Activated CD4-positive, alpha-beta T cell treated with anti-CD3 and anti-CD28 coated beads, Interleukin-2, Interleukin-6, amounts not matched to agents 100 ng/mL and 50 ng/mL, durations not matched to agents 16 hours and 8 hours (primary cell): ENCODE data around the gene NDUFA6.
"Not testable (repeated sequence)": the region's sequence is repeated elsewhere in the genome, so short reads cannot be mapped to it uniquely, and the experiment has no call there.

ENCODE experiments used
- DNase-seq: peaks from one replicate; pipeline ENCODE4 v3.0.0-alpha.2; 2020

NDUFA6 gene

DNA sequence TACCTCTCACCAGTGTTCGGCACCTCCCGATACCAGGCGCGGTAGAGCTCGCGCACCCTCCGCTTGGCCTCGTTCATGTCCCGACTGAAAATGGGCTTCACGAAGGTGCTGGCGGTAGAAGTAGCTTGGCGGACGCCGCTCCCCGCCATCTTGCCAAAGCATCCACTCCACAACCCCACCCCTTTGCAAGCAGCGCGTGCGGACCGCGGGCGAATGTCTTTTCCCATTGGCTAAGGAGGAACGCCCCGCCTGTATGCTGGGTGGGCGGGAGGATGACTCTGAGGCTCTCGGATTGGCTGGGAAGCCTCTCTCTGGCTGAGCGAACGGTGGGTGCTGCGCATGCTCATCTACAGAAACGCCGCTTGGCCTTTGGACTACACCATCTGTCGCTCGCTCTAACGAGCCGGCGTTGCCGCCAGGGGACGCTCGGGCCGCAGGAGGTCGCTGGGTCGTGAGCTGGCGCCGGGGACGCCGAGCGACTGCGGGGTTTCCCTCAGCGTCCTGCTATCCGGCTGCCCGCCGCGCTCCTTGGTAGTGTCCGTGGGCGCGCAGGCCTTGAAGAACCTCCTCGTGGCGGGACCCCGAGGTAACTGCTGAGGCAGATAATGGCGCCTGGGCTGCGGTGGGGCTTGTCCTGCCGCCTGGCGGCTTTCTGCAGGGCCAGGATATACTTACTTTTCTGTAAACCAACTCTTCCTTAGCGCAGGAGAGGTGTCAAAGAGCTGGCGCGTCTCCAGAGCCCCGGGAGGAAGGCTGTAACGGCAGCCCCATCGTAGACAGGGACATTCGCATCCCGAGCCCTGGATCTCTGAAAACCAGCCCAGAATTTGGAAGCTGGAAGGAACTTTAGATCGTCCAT is at the start of gene NDUFA6:
Gene NDUFA6 (minus strand): TSS at position 177 of the 859 bp plus-strand sequence. CDS start 28 bp downstream, at position 149.
- DNase-seq, result peak; percentile 100

DNA sequence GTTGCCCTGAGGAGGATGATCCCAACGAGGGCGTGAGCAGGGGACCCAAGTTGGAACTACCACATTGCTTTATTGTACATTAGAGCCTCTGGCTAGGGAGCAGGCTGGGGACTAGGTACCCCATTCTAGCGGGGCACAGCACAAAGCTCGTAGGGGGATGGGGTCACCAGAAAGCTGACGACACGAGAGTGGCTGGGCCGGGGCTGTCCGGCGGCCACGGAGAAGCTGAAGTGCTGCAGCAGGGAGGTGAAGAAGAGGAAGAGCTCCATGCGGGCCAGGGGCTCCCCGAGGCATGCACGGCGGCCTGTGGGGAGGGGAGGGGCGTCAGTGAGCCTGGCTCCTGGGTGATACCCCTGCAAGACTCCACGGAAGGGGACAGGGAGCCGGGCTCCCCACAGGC is 49.6 kb upstream of the NDUFA6 start:
- not testable (repeated sequence) for DNase-seq

DNA sequence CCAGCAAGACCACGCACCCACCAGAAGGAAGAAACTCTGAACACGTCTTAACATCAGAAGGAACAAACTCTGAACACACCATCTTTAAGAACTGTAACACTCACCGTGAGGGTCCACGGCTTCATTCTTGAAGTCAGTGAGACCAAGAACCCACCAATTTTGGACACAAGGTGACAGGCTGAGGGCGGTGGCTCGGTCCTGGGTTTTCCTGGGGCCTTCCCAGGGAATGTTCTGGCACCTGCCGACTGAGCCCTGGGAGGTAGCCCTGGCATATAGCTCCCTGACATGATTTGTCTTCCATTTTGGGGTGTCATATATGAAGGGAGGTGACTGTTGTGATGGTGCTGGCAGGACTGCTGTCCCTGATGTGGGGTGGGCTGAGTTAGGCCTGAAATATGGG is 48.9 kb upstream of the NDUFA6 start:
- not testable (repeated sequence) for DNase-seq

DNA sequence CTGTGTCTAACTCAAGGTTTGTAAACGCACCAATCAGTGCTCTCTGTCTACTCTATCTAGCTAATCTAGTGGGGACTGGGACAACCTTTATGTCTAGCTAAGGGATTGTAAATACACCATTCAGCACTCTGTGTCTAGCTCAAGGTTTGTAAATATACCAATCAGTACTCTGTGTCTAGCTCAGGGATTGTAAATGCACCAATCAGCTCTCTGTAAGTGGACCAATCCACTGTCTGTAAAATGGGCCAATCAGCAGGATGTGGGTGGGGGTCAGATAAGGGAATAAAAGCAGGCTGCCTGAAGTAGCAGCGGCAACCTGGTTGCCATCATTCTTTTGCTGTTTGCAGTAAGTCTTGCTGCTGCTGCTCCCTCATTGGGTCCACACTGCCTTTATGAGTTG is 48.4 kb upstream of the NDUFA6 start:
- no peak for DNase-seq

DNA sequence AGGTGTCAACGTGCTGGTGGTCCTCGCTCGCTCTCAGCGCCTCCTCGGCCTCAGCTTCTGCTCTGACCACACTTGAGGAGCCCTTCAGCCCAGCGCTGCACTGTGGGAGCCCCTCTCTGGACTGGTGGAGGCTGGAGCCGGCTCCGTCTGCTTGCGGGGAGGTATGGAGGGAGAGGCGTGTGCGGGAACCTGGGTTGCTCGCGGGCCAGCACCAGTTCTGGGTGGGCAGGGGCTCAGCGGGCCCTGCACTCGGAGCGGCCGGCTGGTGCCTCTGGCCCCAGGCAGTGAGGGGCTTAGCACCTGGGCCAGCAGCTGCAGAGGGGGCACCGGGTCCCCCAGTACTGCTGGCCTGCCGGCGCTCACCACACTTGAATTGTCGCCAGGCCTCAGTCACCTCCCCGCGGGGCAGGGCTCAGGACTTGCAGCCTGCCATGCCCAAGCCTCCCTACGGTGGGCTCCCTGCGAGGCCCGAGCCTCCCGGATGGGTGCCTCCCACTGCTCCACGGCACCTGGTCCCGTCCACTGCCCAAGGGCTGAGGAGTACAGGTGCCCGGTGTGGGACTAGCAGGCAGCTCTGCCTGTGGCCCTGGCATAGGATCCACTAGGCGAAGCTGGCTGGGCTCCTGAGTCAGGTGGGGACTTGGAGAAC is 47.7 kb upstream of the NDUFA6 start:
- DNase-seq, result no peak

DNA sequence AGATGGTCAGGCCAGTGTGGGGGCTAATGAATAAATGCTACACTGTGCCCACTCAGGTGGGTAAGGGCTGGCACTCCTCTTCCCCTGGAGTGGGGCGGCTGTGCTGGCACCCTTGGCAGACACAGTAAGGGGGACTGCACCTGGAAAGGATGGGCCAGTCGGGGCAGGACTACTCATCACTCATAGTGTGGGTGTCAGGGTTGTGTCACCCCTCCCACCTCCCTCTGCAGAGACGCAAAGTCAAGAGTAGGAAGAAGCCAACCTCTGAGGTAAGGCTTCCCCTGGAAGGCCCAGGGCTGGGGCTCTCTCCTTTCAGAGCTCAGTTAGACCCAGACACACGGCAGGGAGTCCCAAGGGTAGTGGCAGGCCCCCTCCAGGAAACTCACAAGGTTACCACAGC is 45.1 kb upstream of the NDUFA6 start:
- not testable (repeated sequence) for DNase-seq

DNA sequence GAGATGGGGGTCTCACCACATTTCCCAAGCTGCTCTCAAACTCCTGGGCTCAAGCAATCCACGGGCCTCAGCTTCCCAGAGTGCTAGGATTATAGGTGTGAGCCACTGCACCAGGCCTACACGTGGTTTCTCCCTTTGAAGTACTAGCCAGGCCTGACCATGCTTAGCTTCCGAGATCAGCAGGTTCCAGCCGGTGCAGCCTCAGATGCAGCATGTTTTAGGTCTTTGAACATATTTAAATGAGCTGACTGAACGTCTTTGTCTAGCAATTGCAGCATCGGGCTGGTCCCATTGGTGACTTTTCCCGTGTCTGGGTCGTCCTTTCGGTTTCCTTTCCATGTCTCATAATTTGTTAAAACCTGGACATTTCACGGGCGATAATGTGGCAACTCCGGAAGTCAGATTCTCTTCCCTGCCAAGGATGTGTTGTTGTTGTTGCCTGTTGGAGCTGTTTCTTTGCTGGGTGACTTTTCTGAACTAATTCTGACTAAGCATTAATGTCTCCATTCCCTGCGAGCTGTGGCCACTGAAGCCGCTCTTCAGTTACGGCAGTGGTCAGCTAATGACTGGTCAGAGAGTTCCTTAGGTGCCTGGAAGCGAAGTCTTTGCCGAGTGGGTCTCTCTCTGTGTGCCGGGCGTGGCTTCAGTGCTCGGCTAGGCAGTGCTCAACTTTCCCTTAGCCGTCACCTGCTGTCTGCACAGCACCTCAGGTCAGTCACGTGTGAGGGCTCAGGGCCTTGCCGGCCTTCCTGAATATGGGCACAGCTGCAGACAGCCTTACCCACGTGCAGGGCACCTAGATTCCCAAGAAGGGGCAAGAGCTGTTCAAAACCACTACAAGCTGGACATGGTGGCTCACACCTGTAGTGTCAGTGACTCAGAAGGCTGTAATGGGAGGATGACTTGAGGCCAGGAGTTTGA is 43.8 kb upstream of the NDUFA6 start:
- no peak for DNase-seq

DNA sequence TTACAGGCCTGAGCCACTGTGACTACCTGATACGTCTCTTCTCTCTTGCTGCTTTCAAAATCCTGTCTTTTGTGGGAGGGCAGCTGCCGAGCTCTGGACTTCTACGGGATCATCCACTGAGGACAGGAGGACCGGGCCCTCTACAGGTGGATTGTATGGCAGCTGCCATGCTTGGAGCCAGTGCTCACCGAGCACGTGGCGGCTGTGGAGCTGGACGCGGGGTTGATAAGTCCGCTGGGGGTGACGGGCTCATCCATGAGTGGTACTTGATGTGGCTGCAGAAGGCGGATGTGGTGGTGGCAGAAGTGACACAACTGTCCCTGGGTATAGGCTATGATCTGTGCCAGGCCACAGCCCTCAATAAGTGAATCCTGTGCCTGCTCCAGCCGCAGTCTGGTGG is 41.9 kb upstream of the NDUFA6 start:
- DNase-seq, result no peak

DNA sequence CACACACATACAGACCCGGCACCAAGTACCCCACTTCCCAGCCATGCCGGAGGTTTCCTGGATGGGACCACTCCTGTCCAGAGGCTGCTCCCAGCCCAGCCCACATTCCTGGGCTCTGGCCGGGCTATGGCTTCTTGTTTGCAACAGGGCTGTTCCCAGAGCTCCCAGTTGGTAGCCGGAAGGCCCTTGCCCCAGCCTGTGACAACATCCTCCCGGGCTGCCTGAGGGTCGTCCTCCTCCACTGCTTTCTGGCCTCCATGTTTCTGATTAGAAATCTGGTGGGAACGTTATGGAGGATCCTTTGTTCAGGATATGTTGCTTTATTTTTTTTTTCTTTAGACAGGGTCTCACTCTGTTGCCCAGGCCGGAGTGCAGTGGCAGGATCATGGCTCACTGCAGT is 41.0 kb upstream of the NDUFA6 start:
- DNase-seq, result no peak

DNA sequence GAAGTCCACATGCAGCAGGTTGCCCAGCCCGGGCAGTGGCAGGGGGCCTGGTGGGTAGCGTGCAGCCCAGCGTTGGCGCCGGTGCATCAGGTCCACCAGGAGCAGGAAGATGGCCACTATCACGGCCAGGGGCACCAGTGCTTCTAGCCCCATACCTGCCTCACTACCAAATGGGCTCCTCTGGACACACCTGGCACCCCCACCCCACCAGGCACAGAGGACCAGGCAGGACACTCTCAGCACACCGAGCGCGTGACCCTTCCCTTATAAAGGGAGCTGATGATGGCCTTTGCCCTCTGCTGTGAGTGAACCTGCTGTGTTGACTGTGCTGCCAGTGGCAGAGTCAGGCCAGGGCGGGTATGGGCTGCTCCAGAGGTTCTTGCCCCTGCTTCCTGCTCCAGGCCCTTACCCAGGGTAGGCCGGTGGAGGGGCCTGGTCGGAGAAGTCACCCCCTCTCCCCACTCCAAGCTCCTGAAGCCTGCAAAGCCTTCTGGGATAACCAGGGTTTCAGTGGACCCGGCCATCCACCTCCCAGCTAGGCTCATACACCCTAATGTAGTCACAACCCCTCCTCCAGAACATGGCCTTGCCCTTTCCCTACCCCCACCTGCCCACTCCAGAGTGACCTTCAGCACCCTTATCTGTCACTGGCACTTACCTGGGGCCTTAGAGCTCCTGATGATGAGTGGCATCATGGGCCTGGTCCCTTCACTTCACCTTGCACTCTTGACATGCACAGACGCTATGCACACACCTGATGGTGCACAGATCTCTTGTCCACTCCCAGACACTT is 40.3 kb upstream of the NDUFA6 start, which contains the start of gene CYP2D6:
Gene CYP2D6 (minus strand): TSS at position 172 of the 793 bp plus-strand sequence. CDS start 19 bp downstream, at position 153.
- not testable (repeated sequence) for DNase-seq

DNA sequence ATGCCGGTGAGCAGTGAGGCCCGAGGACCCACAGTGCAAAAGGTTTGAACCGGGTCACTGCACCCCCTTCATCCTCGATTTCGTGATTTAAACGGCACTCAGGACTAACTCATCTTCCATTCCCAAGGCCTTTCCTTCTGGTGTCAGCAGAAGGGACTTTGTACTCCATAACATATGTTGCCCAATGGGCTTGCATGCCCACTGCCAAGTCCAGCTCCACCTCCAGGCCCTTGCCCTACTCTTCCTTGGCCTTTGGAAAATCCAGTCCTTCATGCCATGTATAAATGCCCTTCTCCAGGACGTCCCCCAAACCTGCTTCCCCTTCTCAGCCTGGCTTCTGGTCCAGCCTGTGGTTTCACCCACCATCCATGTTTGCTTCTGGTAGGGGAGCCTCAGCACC is 39.6 kb upstream of the NDUFA6 start:
- DNase-seq, result not testable (repeated sequence)

DNA sequence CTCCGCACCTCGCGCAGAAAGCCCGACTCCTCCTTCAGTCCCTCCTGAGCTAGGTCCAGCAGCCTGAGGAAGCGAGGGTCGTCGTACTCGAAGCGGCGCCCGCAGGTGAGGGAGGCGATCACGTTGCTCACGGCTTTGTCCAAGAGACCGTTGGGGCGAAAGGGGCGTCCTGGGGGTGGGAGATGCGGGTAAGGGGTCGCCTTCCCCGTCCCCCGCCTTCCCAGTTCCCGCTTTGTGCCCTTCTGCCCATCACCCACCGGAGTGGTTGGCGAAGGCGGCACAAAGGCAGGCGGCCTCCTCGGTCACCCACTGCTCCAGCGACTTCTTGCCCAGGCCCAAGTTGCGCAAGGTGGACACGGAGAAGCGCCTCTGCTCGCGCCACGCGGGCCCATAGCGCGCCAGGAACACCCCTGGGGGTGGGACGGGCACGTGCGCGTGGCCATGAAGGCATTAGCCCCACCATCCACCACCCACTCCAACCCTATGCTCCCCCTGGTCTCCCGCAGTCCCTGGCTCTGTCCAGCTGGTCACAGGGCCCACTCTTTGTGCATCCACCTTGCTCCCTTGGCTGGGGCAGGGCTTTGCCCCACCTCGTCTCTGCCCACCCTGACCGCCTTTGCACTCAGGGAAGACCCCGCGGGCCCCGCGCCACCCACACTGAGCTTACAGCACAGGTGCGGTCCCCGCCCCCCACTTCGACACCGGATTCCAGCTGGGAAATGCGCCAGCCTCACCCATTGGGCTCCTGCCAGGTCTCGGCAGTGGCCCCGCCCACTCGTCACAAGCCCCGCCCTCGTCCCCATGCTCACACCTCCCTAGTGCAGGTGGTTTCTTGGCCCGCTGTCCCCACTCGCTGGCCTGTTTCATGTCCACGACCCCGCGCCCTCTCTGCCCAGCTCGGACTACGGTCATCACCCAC is 38.5 kb upstream of the NDUFA6 start:
- DNase-seq, result peak; percentile 34

DNA sequence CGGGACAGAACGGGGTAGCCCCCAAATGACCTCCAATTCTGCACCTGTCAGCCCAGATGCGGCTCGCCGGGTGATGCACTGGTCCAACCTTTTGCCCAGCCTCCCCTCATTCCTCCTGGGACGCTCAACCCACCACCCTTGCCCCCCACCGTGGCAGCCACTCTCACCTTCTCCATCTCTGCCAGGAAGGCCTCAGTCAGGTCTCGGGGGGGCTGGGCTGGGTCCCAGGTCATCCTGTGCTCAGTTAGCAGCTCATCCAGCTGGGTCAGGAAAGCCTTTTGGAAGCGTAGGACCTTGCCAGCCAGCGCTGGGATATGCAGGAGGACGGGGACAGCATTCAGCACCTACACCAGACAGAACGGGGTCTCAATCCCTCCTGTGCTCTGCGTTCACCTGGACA is 37.4 kb upstream of the NDUFA6 start:
- not testable (repeated sequence) for DNase-seq

DNA sequence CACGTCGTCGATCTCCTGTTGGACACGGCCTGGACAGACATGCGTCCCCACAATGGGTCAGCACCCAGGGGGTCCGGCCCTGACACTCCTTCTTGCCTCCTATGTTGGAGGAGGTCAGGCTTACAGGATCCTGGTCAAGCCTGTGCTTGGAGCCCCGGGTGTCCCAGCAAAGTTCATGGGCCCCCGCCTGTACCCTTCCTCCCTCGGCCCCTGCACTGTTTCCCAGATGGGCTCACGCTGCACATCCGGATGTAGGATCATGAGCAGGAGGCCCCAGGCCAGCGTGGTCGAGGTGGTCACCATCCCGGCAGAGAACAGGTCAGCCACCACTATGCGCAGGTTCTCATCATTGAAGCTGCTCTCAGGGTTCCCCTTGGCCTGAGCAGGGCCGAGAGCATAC is 37.0 kb upstream of the NDUFA6 start:
- DNase-seq, result no peak

DNA sequence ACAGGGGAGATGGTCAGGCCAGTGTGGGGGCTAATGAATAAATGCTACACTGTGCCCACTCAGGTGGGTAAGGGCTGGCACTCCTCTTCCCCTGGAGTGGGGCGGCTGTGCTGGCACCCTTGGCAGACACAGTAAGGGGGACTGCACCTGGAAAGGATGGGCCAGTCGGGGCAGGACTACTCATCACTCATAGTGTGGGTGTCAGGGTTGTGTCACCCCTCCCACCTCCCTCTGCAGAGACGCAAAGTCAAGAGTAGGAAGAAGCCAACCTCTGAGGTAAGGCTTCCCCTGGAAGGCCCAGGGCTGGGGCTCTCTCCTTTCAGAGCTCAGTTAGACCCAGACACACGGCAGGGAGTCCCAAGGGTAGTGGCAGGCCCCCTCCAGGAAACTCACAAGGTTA is 33.0 kb upstream of the NDUFA6 start:
- DNase-seq, result not testable (repeated sequence)

DNA sequence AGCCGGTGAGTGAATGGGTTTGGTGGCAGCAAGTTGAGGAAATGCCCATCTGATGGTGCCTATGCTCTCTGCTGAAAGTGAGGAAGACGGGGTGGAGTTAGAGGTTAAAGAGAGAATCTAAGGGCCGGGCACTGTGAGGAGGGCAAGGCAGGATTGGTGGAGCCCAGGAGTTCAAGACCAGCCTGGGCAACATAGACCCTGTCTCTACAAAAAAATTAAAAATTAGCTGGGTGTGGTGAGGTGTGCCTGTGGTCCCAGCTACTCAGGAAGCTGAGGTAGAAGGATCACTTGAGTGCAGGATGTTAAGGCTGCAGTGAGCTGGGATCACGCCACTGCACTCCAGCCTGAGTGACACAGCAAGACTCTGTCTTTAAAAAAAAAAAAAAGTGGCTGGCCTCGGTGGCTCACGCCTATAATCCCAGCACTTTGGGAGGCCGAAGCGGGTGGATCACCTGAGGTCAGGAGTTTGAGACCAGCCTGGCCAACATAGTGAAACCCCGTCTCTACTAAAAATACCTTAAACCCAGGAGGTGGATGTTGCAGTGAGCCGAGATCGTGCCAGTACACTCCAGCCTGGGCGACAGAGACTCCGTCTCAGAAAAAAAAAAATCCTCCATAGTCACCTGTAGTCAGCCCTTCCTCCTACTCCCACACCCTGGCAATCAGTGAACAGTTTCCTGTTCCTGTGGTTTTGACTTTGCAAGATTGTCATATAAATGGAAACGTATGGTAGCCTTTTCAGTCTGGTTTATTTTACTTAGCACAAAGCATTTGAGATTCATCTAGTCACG is 29.9 kb upstream of the NDUFA6 start:
- DNase-seq, result peak; percentile 74

DNA sequence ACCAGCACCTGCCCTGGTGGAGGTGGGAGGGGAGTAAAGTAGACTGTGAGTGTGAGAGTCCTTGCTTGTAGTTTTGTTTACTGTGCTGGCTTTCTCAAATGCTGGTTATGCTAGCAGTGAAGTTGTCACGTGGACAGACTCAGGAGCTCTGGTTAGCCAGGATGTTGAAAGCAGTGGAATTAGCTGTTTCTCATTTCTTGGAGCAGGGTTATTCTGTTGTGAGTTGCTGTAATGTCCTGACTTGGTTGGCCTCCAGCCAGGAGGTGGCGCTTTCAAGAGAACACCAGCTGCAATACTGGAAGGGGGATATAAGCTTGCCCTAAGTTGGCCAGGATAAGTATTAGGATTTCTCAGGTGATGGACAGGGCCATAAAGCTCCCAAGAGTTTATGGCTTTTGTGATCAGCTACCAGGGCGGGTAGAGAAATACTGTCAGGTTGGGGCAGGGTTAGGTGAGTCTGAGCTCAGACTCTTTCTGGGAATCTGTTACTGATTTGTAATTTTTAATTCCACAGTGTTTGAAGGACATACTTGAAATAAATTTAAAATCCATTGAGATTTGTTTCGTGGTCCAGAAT is 26.4 kb upstream of the NDUFA6 start:
- no peak for DNase-seq

DNA sequence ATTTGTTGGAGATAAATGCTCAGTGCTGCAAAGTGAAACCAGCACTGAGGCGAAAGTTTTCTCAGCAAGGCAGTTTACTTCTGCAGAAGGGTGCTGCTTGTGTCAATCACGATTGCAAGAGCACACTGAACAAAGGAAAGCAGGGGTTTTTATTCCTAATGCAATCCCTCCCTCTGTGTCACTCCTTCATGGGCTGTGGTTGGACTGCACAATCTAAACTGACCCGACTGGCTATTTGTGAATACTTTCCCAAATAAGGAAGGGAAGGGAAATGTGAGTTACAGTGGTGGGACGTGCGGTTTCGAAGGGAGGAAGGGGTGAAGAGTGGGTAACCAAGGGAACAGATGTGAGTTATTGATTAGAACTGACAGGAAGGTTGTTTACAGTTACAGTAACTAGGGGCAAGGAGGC is 24.9 kb upstream of the NDUFA6 start:
- not testable (repeated sequence) for DNase-seq

DNA sequence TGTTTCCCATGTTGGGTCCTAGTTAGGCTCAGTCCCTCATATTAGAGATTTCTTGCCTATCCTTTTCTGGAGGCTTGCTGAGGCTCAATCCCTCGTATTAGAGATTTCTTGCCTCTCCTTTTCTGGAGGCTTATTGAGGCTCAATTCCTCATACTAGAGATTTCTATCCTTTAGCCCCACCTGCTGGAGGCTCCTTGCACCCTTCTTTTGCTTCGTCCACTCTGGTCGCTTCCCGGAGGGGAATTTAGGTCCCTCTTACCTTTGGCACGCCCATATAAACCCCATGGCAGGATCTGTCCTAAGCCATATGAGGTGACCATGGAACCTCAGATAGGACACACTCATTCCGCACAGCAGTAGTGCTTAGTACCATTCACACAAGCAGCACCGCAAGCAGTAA is 24.1 kb upstream of the NDUFA6 start:
- DNase-seq, result no peak

DNA sequence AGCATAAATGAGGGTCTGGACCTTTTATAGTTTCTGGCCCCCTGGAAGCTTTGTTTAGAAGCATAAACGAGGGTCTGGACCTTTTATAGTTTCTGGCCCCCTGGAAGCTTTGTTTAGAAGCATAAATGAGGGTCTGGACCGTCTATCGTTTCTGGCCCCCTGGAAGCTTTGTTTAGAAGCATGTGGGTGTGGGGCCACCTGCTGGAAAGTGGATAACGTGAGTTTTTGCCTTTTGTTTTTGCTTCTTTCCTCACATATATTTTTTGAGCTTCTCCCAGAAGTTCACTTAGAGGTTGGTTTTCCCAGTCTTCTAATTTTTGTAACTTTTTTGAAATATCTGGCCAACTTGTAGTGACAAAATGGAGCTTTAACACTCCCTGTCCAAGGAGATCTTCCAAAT is 22.2 kb upstream of the NDUFA6 start:
- DNase-seq, result not testable (repeated sequence)
